NCI-H345 (cell line): Measurements from ENCODE around the gene SLF2.

ENCODE experiments used
- DNase-seq: peaks from one replicate; lab custom pipeline; 2025; lab: John Stamatoyannopoulos, UW

The SLF2 gene

GRCh38 chr10:100901051-100901450, 11.7 kb upstream of the SLF2 start:
- DNase-seq: no peak

GRCh38 chr10:100902622-100903021, 10.1 kb upstream of the SLF2 start:
- DNase-seq: no peak

GRCh38 chr10:100904917-100905316, 7.8 kb upstream of the SLF2 start:
- no peak for DNase-seq

GRCh38 chr10:100907175-100907574, 5.6 kb upstream of the SLF2 start:
- DNase-seq: no peak

- no peak for DNase-seq
Measured at GRCh38 chr10:100907773-100908363, 4.9 kb upstream of the SLF2 start.

GRCh38 chr10:100908378-100908777, 4.4 kb upstream of the SLF2 start:
- no peak for DNase-seq

- DNase-seq: no peak
Measured at GRCh38 chr10:100909501-100910263, 3.1 kb upstream of the SLF2 start.

GRCh38 chr10:100911472-100911871, 1.3 kb upstream of the SLF2 start:
- no peak for DNase-seq

- no peak for DNase-seq
Measured at GRCh38 chr10:100912013-100912604, 654 bp upstream of the SLF2 start.

- no peak for DNase-seq
Measured at GRCh38 chr10:100913470-100913865, 705 bp downstream of the SLF2 start.

- DNase-seq: no peak
Measured at GRCh38 chr10:100917071-100917470, 4.3 kb downstream of the SLF2 start.

GRCh38 chr10:100923580-100923979, 10.8 kb downstream of the SLF2 start:
- DNase-seq: no peak

GRCh38 chr10:100927266-100927665, 14.5 kb downstream of the SLF2 start:
- no peak for DNase-seq

GRCh38 chr10:100928039-100928438, 15.3 kb downstream of the SLF2 start:
- no peak for DNase-seq

GRCh38 chr10:100930368-100930767, 17.6 kb downstream of the SLF2 start:
- DNase-seq: no peak

- no peak for DNase-seq
Measured at GRCh38 chr10:100934084-100934659, 21.4 kb downstream of the SLF2 start.

GRCh38 chr10:100939763-100940344, 27.1 kb downstream of the SLF2 start:
- DNase-seq: no peak

- no peak for DNase-seq
Measured at GRCh38 chr10:100942229-100942628, 29.5 kb downstream of the SLF2 start.

- no peak for DNase-seq
Measured at GRCh38 chr10:100943508-100943907, 30.7 kb downstream of the SLF2 start.

- no peak for DNase-seq
Measured at GRCh38 chr10:100945754-100946153, 33.0 kb downstream of the SLF2 start.

GRCh38 chr10:100948916-100949315, 36.2 kb downstream of the SLF2 start:
- no peak for DNase-seq

GRCh38 chr10:100960251-100960650, 47.5 kb downstream of the SLF2 start:
- DNase-seq: no peak
